Measurements from ENCODE around the gene CRIP1.

- no peak for TF ChIP-seq CTCF (IDR thresholded peaks at IDR 0.05; ENCODE audit: insufficient read depth, low read depth, low read length)
- no peak for TF ChIP-seq EZH2 (IDR thresholded peaks at IDR 0.05; ENCODE audit: insufficient read depth, low read length)
Measured at GRCh38 chr14:105442125-105442524, 44.6 kb upstream of the CRIP1 start.
